Fibroblast of lung (primary cell): ENCODE data around the gene SLC6A7.

Source experiments
- EZH2 ChIP-seq: IDR thresholded peaks from 2 replicates; pipeline ENCODE4 v1.5.1; 2012; ENCODE audit warnings: low read length, control low read depth, mild to moderate bottlenecking; ENCODE audit errors: missing control alignments
- TF ChIP-seq, protein P1 (sequence below), 2 donors: IDR thresholded peaks in 1 of 2; conservative IDR thresholded peaks in 1 of 2; 1 replicate in 1 of 2; 2 replicates in 1 of 2; pipeline ENCODE4 v1.5.1; 2011 to 2012; ENCODE audit warnings: low read length in 2 of 2, control low read depth in 1 of 2, inconsistent platforms in 1 of 2, low read depth in 1 of 2, mild to moderate bottlenecking in 1 of 2

DNA sequence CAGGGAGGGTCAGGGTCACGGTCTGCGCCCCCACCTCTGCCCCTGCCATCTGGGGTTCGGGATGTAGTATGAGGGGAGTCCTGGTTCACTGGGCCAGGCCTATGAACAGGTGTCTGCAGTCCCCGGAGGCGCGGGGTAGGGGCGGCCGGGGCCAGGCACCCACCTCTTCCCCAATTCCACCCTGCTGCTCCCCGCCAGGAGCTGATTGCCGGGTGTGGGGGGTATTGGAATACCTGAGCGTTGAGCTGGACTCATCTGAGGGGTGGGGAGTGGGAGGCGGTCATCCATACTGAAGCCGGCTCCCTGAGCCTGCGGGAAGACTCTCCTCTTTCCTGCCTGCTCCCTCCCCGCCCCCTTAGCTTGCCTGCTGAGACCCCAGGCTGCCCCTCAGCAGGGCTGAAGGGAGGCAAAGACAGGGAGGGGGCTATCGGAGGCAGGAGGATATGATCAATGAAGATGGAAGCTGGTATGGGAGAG lies 679 bp downstream of the SLC6A7 start:
- TF ChIP-seq, protein P1, sequence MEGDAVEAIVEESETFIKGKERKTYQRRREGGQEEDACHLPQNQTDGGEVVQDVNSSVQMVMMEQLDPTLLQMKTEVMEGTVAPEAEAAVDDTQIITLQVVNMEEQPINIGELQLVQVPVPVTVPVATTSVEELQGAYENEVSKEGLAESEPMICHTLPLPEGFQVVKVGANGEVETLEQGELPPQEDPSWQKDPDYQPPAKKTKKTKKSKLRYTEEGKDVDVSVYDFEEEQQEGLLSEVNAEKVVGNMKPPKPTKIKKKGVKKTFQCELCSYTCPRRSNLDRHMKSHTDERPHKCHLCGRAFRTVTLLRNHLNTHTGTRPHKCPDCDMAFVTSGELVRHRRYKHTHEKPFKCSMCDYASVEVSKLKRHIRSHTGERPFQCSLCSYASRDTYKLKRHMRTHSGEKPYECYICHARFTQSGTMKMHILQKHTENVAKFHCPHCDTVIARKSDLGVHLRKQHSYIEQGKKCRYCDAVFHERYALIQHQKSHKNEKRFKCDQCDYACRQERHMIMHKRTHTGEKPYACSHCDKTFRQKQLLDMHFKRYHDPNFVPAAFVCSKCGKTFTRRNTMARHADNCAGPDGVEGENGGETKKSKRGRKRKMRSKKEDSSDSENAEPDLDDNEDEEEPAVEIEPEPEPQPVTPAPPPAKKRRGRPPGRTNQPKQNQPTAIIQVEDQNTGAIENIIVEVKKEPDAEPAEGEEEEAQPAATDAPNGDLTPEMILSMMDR (conservative IDR thresholded peaks at IDR 0.05 in 1 of 2, IDR thresholded peaks at IDR 0.05 in 1 of 2; ENCODE audit: low read depth in 1 of 2, low read length in 2 of 2) = no peak
- TF ChIP-seq EZH2 = no peak
